A673 (cell line): ENCODE data around the gene RPL13A. TPM values are rescaled to one million over a fixed set of nuclear protein-coding genes. Genes with fewer than 3 reads are reported as not detected.
"Not testable (repeated sequence)": the region's sequence is repeated elsewhere in the genome, so short reads cannot be mapped to it uniquely, and the experiment has no call there.

Experiments used
- BruUV-seq: library from RNA; stranded (reverse); fragments of 400-500 nt; replicated peaks from 2 replicates; lab custom pipeline; 2021; lab: Mats Ljungman, UMichigan
- CTCF ChIA-PET: fragments of 300-600 bp; sonication (Branson Sonifier 250); formaldehyde crosslinking; loops from one replicate; lab custom pipeline; 2022; ENCODE audit warnings: antibody characterized with exemption; lab: Charles Lee
- POLR2A ChIA-PET: fragments of 300-600 bp; sonication (Branson Sonifier 250); formaldehyde crosslinking; loops from one replicate; lab custom pipeline; 2022; ENCODE audit warnings: antibody characterized with exemption; ENCODE audit not compliant: low non-redundant PET; lab: Charles Lee
- DNase-seq: peaks from one replicate; pipeline ENCODE4 v3.0.0-alpha.2; 2015; ENCODE audit warnings: low spot score
- H3K27ac ChIP-seq: fragments of 200-600 bp; sonication (generic); 2 replicates; pipeline ENCODE4 v1.5.1; 2016; ENCODE audit warnings: mixed run types, low read depth, mild to moderate bottlenecking, mixed read lengths, antibody characterized with exemption, low read length; ENCODE audit not compliant: poor library complexity, severe bottlenecking
- H3K27me3 ChIP-seq: fragments of 200-600 bp; sonication (generic); replicated peaks from 2 replicates; pipeline ENCODE4 v1.6.1; 2017; ENCODE audit warnings: mixed run types, low read depth, mild to moderate bottlenecking, mixed read lengths, antibody characterized with exemption, low read length; ENCODE audit not compliant: insufficient read depth, poor library complexity
- H3K36me3 ChIP-seq: fragments of 200-600 bp; sonication (generic); 2 replicates; pipeline ENCODE4 v1.6.1; 2016; ENCODE audit warnings: mixed run types, mild to moderate bottlenecking, mixed read lengths, antibody characterized with exemption, low read length; ENCODE audit not compliant: insufficient read depth, poor library complexity, severe bottlenecking
- H3K4me1 ChIP-seq: fragments of 200-600 bp; sonication (generic); 2 replicates; pipeline ENCODE4 v1.6.1; 2017; ENCODE audit warnings: mixed run types, mild to moderate bottlenecking, mixed read lengths, antibody characterized with exemption, low read length; ENCODE audit not compliant: insufficient read depth, poor library complexity, severe bottlenecking
- H3K4me3 ChIP-seq: fragments of 200-600 bp; sonication (generic); 2 replicates; pipeline ENCODE4 v1.5.1; 2016; ENCODE audit warnings: low read depth, mixed run types, mild to moderate bottlenecking, mixed read lengths, low read length; ENCODE audit not compliant: poor library complexity, severe bottlenecking
- H3K9me3 ChIP-seq: fragments of 200-600 bp; sonication (generic); 2 replicates; pipeline ENCODE4 v1.6.1; 2016; ENCODE audit warnings: mixed run types, low read depth, mild to moderate bottlenecking, mixed read lengths, antibody characterized with exemption, low read length; ENCODE audit not compliant: poor library complexity, severe bottlenecking
- CTCF ChIP-seq: fragments of 300-800, 200-600 bp; sonication (generic); conservative IDR thresholded peaks from 2 replicates; pipeline ENCODE4 v1.5.1; 2017; ENCODE audit warnings: low read depth, mild to moderate bottlenecking, antibody characterized with exemption, low read length, moderate library complexity, mixed read lengths
- EZH2 ChIP-seq: fragments of 200-600 bp; sonication (generic); IDR thresholded peaks from 2 replicates; pipeline ENCODE4 v1.6.1; 2017; ENCODE audit warnings: borderline replicate concordance, low read depth, mild to moderate bottlenecking, mixed read lengths, antibody characterized with exemption, low read length; ENCODE audit not compliant: poor library complexity, severe bottlenecking
- intact Hi-C: fragments of 100-400 bp; cut with micrococcal nuclease; formaldehyde crosslinking; loops from one replicate; pipeline ENCODE4 v1.10.0; 2022; ENCODE audit not compliant: unreplicated experiment
- total RNA-seq: library from RNA; stranded (reverse); gene quantifications from 2 replicates; pipeline ENCODE4 v1.2.3, GENCODE V29; 2021

The RPL13A gene
- total RNA-seq, 1 experiment from 2014 or later = 2,390 TPM

DNA sequence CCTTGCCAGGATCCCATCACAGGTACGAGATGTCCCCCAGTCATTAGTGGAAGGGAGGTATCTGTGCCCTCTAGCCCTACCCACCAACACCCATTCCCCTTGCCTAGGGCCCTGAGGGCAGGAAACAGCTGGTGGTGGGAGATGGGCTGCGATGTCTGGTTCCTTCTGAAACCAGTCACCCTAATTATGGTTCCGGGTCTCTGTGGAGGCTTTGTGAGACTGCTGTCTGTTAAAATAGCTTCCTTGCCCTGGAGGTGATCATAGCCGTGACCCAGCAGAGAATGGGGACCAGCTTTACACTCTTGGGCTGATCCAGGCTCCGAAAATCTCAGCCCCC, 28.9 kb upstream of the RPL13A start:
- TF ChIP-seq CTCF (no peak), EZH2 (no peak)
- H3K27ac ChIP-seq = no peak overlapping the region
- no TSS peak for BruUV-seq
- no peaks in the 10 kb centered on the region for H3K36me3 ChIP-seq
- H3K4me3 ChIP-seq = no peak overlapping the region
- ChIA-PET POLR2A (no interaction called here), CTCF (interaction anchor here (1.1 kb wide), 1 partner anchor 17 kb away, joined by 3 read pairs; no protein-coding TSS in a partner anchor)
- no peaks in the 10 kb centered on the region for H3K27me3 ChIP-seq
- no peaks in the 10 kb centered on the region for H3K9me3 ChIP-seq
- H3K4me1 ChIP-seq = peaks cover 6% of the 10 kb centered on the region
- DNase-seq = no peak
- intact Hi-C loops = no loop called here

DNA sequence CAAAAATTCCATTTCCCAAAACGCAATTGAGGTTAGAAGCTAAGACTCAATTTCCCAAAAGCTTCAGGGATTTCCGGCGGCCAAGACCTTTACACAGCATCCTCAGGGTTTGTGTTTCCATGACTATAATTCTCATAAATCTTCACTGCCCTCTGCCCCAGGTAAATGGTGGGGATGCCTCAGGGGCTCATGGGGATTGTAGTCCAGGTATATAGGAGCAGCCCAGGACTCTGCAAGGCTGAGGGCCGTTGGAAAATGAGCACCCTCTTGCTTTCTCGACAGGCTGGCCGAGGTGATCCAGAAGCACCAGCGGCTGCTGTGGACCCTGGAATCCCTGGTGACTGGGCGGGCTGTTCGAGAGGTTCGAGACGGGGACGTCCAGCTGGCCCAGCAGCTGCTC, 28.0 kb upstream of the RPL13A start:
- no peak overlapping the region for H3K27ac ChIP-seq
- BruUV-seq = no TSS peak
- ChIA-PET CTCF (no interaction called here), POLR2A (no interaction called here)
- H3K4me3 ChIP-seq = no peak overlapping the region
- no peak for TF ChIP-seq EZH2
- TF ChIP-seq CTCF = no peak
- H3K36me3 ChIP-seq = no peaks in the 10 kb centered on the region
- intact Hi-C loops = no loop called here
- no peaks in the 10 kb centered on the region for H3K27me3 ChIP-seq
- H3K4me1 ChIP-seq = peaks cover 1% of the 10 kb centered on the region
- no peaks in the 10 kb centered on the region for H3K9me3 ChIP-seq
- DNase-seq = no peak

DNA sequence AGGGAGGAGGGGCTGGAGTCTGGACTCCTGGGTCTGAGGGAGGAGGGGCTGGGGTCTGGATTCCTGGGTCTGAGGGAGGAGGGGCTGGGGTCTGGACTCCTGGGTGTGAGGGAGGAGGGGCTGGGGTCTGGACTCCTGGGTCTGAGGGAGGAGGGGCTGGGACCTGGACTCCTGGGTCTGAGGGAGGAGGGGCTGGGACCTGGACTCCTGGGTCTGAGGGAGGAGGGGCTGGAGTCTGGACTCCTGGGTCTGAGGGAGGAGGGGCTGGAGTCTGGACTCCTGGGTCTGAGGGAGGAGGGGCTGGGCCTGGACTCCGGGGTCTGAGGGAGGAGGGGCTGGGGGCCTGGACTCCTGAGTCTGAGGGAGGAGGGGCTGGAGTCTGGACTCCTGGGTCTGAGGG, 26.3 kb upstream of the RPL13A start:
- H3K4me1 ChIP-seq, POLR2A ChIA-PET, DNase-seq, CTCF ChIA-PET, H3K27me3 ChIP-seq, H3K36me3 ChIP-seq, H3K9me3 ChIP-seq, H3K4me3 ChIP-seq, intact Hi-C loops, BruUV-seq, H3K27ac ChIP-seq: not testable (repeated sequence)

DNA sequence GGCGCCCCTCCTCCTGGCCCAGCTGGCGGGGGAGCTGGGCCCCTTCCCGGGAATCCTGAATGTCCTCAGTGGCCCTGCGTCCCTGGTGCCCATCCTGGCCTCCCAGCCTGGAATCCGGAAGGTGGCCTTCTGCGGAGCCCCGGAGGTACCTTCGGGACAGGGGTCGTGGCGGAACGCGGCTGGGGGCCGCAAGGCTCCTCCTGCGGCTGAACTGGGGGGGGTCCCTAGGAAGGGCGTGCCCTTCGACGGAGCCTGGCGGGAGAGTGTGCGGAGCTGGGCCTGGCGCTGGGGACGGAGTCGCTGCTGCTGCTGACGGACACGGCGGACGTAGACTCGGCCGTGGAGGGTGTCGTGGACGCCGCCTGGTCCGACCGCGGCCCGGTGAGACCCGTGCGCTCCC, 25.8 kb upstream of the RPL13A start:
- CTCF ChIA-PET = no interaction called here
- Histone ChIP-seq H3K9me3 (no peaks in the 10 kb centered on the region), H3K27ac (no peak overlapping the region), H3K4me1 (no peaks in the 10 kb centered on the region), H3K4me3 (no peak overlapping the region), H3K27me3 (no peaks in the 10 kb centered on the region), H3K36me3 (no peaks in the 10 kb centered on the region)
- intact Hi-C loops = no loop called here
- no peak for DNase-seq
- BruUV-seq = no TSS peak
- POLR2A ChIA-PET = no interaction called here
- TF ChIP-seq EZH2 = no peak
- TF ChIP-seq CTCF = no peak
